ENCODE results near the gene SERPINB1.

DNA sequence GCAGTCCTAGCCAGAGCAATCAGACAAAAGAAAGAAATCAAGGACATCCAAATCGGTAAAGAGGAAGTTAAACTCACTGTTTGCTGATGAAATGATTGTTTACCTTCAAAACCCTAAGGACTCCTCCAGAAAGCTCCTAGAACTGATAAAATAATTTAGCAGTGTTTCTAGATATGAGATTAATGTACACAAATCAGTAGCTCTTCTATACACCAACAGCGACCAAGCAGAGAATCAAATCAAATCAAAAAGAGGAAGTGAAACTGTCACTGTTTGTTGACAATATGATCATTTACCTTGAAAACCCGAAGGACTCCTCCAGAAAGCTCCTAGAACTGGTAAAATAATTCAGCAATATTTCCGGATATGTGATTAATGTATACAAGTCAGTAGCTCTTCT, 39.8 kb upstream of the SERPINB1 start:
- TF ChIP-seq, protein P1, sequence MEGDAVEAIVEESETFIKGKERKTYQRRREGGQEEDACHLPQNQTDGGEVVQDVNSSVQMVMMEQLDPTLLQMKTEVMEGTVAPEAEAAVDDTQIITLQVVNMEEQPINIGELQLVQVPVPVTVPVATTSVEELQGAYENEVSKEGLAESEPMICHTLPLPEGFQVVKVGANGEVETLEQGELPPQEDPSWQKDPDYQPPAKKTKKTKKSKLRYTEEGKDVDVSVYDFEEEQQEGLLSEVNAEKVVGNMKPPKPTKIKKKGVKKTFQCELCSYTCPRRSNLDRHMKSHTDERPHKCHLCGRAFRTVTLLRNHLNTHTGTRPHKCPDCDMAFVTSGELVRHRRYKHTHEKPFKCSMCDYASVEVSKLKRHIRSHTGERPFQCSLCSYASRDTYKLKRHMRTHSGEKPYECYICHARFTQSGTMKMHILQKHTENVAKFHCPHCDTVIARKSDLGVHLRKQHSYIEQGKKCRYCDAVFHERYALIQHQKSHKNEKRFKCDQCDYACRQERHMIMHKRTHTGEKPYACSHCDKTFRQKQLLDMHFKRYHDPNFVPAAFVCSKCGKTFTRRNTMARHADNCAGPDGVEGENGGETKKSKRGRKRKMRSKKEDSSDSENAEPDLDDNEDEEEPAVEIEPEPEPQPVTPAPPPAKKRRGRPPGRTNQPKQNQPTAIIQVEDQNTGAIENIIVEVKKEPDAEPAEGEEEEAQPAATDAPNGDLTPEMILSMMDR (tag by site-specific recombination; IDR thresholded peaks at IDR 0.05) = no peak
- TF ChIP-seq HOXA7 (CRISPR knock-in tag; IDR thresholded peaks at IDR 0.05; ENCODE audit: borderline replicate concordance) = no peak
